Hepatocyte (in vitro differentiated cells): ENCODE data around the gene PARD3B.

ENCODE experiments used
- EZH2 ChIP-seq: fragments of 200-600 bp; sonication (generic); IDR thresholded peaks from 2 replicates; pipeline ENCODE4 v1.6.1; 2016; ENCODE audit warnings: antibody characterized with exemption, mild to moderate bottlenecking, borderline replicate concordance
- EZH2phosphoT487 ChIP-seq: fragments of 200-600 bp; sonication (generic); IDR thresholded peaks from one replicate; pipeline ENCODE4 v1.6.1; 2018; ENCODE audit warnings: antibody characterized with exemption, mild to moderate bottlenecking, low read depth, moderate library complexity; ENCODE audit not compliant: unreplicated experiment, severe bottlenecking
- TF ChIP-seq, protein P1 (sequence below): fragments of 200-600 bp; sonication (generic); IDR thresholded peaks from 2 replicates; pipeline ENCODE4 v1.5.1; 2016; ENCODE audit warnings: antibody characterized with exemption, mild to moderate bottlenecking; ENCODE audit not compliant: poor library complexity

DNA sequence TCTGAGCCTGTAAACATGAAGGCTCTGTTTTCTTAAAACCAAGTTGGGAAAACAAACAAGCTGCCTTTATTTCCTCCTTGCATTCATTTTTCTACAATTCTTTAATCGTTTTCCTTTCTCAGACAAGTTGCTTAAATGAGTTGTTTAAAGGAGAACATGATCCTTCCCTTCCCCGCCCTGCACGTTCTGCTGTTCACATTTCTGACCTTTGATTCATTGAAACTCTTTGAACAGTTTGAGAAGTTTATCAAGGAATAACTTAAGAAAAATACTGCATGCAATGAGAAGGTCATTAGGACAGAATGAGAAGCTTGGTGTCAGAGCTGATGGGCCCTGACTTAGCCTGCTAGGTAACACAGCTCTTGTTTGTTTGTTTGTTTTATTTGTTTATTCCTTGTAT, 181.6 kb downstream of the PARD3B start:
- TF ChIP-seq, protein P1, sequence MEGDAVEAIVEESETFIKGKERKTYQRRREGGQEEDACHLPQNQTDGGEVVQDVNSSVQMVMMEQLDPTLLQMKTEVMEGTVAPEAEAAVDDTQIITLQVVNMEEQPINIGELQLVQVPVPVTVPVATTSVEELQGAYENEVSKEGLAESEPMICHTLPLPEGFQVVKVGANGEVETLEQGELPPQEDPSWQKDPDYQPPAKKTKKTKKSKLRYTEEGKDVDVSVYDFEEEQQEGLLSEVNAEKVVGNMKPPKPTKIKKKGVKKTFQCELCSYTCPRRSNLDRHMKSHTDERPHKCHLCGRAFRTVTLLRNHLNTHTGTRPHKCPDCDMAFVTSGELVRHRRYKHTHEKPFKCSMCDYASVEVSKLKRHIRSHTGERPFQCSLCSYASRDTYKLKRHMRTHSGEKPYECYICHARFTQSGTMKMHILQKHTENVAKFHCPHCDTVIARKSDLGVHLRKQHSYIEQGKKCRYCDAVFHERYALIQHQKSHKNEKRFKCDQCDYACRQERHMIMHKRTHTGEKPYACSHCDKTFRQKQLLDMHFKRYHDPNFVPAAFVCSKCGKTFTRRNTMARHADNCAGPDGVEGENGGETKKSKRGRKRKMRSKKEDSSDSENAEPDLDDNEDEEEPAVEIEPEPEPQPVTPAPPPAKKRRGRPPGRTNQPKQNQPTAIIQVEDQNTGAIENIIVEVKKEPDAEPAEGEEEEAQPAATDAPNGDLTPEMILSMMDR, result no peak
- TF ChIP-seq EZH2, result no peak
- TF ChIP-seq EZH2phosphoT487, result no peak
